Putamen (tissue), 1 donor: ENCODE measurements around the gene PIP5K1C.

Experiments used
- DNase-seq: peaks from one replicate; pipeline ENCODE4 v3.0.0-alpha.2; 2016; ENCODE audit warnings: low spot score

The PIP5K1C gene

DNA sequence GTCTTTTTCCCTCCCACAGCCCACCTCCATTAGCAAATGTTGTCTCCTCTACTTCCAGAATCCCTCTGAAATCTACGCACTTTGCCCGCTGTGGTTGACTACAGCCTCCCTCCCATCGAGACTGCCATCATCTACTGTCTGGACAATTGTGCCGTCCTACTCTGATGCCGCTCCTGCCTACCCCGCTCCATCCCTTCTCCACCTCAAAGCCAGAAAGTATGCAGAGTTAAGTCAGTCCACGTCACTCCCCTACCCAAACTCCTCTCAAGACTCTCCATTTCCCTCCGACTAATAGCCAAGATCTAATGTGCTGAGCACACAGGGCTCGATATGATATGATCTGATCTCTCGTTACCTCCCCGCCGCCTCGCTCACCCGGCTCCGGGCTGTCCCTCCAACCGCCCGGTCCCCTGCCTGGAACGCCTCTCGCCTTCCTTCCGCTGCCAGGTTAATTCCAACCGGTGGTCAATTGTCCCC is 74.2 kb downstream of the PIP5K1C start:
- DNase-seq: no peak

DNA sequence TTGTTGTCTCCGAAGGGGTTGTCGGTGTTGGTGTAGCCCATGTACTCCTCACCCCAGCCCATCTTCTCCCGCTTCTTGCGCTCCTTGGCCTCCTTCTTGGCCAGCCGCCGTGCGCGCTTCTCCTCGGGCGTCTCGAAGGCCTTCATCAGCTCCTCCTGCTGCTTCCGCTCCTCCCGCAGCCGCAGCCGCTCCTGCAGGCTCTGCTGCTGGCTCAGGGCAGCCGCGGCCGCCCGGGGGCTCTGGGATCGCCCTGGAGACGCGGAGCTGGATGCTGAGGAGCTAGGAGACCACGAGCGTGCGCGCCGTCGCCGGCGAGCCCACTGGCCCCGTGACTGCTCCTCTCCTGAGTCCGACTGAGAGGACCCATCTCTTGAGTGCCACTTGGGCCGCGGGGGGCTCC is 76.6 kb downstream of the PIP5K1C start:
- DNase-seq: no peak

DNA sequence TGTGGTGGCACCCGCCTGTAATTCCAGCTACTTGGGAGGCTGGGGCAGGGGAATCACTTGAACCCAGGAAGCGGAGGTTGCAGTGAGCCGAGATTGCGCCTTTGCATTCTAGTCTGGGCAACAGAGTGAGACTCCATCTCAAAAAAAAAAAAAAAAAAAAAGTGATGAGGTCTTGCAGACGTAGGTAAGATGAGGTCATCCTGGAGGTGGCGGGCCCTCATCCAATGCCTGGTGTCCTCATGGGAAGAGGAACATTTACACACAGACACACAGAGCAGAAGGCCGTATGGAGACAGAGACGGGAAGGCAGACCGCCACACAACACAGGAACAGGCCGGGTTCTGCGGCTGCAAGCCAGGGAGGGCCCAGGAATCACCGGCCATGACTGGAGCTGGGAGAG is 78.0 kb downstream of the PIP5K1C start:
- DNase-seq: no peak

DNA sequence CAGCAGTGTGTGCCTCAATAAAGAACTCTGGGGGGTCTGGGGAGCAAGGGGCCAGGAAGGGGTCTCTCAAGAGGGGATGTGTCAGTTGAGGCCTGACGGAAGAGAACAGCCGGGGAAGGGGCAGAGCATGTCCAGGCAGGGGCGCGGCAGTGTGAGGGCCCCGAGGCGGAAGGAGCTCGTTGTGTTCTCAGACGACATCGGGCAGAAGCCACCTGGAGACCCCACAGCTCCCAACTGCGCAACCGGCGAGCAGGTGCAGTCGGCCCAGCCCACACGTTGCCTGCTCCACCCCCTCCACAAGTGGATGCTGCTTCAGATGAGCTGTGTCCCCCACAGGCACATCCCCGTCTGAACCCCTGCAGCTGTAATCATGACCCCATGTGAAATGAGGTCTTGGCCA is 78.6 kb downstream of the PIP5K1C start:
- DNase-seq: no peak

DNA sequence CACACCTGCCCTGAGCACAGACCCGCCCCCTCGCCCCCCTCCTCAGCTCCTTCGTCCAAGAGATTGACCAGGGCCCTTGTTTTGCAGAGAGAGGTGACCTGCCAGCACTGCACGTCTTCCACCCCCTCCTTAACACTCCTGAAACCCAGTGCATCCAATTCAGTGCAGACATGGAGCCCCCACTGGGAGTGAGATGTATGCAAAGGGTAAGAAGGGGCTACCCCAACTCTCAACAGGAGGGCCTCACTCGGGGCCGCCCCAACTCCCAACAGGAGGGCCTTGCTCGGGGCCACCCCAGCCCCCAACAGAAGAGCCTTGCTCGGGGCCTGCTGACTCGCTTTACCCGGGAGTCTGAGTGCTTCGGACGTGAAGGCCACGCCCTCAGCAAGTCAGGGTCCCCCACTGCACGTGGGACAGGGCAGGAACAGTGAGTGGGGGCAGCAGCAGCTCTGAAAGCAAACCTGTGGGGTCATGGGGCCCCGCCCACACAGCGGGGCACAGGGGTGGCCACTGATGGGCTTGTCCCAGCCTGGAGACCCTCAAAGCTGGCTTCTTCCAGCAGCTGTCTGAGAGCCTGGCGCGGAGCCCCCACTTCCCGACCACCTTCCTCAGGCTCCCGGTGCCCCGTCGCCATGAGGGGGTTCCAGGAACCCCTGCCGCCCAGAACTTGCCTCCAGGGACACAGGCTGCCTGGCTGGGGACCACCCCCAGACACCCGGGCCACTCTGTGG is 79.3 kb downstream of the PIP5K1C start:
- no peak for DNase-seq

DNA sequence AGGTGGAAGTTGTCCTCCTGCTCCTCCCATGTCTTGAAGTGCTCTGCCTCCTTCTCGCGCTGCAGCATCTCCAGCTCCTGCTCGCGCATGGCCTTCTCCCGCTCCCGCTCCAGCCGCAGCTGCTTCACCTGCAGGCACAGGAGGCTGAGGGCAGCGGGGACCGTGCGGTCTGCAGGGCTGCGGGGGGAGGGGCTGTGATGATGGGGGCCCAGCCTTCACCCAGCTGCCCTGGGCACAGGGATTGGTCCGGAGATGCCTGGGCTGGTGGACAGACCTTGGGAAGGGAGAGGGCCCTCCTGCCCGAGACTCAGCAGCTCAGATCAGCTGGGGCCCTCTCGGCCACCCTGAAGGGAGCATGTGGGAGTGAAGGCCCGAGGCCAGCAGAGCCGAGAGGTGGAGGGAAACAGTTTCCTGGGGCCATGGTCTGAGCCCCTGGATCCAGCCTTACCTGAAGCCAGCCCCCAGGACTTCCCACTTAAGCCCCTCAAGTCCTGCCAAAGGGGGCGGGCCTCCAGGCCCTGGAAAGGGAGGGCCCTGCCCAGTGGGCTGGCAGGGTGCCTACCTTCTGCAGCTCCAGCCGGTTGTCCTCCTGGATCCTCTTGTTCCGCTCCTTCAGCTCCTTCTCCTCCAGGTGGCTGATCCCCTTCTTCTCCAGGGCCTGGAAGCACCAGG is 80.0 kb downstream of the PIP5K1C start:
- DNase-seq: no peak

DNA sequence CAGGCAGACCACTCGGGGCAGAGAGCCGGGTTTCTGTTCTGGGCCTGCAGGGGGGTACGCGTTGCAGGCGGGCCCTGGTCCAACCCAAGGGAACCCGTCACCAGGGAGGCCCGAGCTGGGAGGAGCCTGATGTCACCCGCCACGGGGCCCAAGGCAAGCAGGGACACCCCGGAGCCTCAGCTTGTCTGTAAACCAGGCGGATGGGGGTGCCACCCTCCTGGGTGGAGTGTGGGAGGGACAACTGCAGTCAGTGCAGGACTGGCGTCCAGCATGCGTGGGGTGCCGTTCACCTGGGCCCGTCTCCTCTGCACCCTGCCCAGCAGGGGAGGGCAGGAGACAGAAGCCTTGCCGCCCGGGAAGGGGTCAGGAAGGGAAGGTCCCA is 80.6 kb downstream of the PIP5K1C start:
- DNase-seq: no peak

DNA sequence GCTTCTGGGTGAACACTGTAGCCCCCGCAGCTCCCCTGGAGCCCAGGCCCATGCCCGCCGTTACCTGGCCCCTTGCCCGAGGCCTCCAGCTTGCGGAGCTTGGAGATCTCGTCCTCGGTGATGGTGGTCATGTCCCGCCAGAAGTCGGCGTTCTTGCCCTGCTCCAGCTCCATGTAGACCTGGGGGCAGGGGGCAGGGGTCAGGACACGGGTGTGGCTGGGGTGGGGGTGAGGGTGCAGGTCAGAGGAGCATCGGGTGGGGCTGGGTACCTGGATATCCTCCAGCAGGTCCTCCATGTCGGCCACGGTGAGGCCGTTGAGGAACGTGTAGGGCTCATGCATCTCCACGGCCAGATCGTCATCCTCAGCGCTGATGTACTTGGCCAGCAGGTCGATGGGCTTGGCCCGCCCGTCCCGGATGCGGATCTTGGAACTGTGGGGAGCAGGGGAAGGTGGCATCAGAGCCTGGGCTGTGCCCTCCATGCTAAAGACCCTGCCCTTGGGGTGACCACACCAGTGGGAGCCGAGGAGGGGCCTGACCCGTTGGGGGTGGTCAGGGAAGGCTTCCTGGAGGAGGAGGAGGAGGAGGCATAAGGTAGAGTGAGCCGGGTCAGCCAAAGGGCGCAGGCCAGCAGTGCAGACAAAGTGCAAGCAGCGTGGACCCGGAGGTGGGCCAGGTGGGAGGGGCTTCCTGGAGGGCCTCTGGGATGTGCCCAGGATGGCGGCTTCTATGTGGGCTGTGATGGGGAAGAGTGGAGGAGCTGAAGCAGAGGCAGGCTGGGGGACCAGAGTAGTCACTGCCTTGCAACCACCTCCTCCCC is 81.2 kb downstream of the PIP5K1C start:
- DNase-seq: no peak

DNA sequence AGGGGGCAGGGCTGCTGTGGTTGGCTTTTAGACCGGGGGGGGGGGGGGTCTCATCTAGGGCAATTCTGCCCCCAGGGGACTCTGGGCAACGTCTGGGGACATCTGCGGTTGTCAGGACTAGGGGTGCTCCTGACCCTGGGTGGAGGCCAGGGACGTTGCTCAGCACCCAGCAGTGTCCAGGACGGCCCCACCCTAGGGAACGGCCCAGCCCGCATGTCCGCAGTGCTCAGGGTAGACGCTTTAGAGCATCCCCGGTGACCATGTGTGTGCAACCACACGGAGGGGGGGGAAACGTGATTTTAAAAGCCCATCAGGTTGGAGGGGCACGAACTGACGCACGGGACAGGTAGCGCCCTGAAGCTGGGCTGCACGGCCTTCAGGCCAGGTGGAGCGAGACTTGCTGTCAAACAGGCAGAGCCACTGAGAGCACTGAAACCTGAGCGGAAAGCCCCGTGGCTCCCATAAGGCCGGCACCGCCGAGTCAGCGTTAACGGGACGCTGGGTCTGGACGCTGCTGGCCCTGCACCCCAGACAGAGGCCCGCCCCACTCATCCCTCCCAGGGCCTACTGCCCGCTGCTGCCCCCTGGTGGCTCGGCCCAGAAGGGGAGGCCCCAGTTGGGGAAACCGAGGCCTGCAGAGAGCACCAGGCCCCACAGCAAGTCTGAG is 82.0 kb downstream of the PIP5K1C start:
- DNase-seq: peak; percentile 26

DNA sequence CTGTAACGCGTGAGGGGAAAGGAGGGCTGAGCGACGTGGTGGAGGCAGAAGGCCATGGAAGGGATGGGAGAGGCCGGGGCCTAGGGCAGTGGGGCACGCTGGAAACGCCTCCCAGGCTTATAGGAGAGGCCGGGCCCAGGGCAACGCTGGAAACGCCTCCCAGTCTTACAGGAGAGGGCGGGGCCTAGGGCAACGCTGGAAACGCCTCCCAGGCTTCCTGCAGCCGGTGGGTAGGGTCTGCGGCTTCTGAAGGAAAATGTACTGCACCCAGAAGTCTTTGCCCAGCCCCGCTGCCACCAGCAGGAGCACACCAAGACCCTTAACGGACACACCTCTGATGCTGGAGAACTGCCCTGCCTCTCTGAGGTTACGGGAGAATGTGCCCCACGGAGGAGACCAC is 82.8 kb downstream of the PIP5K1C start:
- no peak for DNase-seq

DNA sequence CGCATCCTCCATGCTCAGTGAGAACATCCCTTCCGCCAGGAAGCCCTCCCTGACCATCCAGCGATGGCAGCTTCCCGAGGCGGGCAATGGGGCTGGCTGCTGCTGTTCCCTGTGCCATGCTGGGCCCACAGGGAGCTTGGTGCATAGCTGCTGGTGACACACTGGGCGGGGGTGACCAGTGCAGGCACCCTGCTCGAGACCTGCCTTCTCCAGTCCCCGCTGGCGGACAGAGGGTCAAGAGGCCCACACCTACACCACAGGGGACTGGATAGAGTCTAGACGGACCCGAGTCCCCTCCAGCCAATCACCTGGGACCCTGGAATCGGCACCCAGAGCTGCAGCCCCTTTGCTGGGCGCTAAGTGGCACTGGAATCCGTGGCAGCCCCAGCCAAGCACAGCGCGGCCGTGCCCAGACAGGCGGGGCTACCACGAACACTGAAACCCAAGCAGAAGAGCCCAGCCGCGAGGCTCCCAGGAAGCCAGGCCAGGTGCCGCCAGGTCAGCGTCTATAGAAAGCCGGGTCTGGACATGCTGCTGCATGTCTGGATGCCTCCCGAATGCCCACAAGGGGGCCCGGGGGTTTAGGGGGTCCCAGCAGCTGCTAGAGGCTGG is 84.6 kb downstream of the PIP5K1C start:
- DNase-seq: no peak

DNA sequence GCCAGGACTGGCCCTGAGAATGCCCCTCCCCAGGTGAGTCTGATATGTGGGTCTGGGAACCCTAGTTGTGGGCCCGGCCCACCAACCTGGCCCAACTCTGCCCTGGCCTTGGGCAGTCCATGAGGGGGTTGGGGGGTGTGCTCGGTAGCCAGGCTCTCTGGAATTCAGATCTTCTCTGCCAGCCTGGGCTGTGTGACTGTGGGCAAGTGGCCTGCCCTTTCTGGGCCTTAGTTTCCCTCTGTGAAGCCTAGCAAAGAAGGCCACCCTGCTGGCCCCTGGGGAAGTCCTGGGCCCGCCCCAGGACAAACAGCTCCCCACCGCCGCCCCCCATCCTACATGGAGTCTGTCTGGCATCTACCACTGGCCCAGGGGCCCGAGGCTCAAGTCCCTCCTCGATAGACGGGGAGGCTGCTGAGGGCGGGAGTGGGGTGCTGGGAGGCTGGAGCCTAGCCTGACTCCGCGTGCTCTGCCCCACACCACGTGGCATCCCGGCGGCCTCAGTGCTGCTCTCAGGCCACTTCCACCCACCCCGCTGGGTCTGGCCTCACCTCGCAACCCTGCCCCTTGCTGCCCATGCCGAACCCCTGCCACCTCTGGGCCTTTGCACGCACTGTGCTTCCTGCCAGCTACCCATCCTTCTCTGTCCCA is 85.3 kb downstream of the PIP5K1C start:
- DNase-seq: no peak

DNA sequence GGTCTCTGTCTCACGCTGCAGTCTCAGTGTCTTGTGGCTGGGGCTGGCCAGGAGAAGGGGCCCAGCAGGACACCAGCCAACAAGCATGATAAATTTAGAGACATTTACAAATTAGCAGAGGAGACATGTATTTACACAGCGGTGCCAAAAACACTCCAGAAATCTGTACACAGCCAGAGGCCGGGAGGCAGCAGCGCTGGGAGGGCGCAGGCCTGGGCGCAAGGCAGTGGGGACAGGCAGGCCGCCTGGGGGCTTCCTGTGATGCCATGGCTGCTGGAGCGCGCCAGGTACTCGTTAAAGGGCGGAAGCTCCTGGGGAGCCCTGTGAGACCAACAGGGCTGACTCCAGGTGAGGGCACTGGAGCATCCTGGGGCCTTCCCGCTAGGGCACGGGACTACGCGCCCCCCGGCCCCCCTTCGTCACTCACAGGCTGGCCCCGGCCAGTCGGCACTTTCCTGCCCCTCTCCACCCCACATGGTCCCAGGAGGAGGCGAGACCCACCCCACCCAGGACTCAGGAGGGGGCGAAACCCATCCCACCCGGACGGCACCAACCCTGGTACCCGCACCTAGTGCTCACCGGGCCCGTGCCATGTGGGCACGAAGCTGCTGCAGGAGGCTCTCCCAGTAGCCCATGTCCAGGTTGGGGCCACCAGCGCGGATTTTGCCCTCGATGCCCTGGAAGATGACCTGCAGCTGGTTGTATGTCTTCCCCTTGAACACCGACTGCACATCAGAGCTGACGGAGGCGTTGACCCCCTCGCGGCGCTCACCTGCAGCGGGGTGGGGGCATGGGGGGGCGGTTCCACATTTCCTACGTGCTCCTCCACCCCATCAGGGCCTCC is 86.2 kb downstream of the PIP5K1C start:
- DNase-seq: no peak

DNA sequence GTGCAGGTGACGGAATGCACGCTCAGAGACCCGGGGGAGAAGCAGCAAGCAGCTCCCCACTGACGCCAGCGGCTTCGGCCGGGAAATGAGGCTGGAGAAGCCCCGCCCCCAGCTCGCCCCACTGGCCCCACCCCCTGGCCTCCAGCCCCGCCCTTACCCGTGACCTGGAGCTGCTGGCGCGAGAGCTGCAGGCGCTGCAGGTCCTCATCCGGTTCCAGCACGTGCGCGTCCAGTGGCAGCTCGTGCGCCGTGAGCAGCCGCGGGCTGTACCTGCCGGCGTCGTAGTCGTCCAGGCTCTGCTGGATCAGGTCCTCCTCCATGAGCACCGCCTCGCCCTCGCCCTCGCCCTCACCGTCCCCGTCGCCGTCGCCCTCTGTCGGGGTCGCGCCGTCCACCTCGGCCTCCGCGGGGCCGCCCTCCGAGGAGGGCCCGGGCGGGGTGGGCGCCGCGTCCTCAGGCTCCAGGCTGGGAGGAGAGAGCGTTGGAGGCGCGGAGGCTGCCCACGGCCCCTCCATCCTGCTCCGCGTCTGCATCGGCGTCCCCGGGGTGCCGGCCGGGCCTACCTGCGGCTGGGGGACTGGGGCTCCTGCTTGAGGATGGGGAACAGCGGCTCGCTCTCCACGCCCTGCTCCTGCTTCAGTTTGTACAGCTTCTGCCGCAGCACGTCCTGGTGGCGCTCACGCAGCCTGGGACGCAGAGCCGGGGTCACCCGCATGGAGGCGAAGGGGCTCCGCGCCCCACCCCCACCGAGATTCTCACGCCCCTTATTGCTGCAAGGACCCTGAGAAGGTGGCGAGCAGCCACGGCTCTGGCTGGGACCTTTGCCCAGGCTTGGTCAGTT is 87.1 kb downstream of the PIP5K1C start:
- no peak for DNase-seq

DNA sequence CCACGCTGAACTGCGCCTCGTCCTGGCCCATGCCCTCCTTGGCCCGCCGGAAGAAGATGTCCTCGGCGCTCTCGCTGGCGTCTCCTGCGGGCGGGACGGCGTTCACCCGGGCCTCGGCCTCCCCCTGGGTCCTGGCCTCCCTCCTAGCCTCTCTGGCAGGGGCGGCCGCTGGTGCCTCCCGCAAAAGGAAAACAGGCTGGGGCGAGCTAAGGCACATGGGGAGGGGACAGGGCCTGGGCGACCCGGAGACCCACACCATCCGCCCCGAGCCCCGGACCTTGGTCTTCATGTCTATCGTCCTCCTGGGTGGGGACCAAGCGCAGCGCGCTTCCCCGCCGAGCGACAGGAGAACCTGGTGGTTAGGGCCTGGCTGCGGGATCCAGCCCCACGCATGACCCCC is 87.9 kb downstream of the PIP5K1C start:
- no peak for DNase-seq

DNA sequence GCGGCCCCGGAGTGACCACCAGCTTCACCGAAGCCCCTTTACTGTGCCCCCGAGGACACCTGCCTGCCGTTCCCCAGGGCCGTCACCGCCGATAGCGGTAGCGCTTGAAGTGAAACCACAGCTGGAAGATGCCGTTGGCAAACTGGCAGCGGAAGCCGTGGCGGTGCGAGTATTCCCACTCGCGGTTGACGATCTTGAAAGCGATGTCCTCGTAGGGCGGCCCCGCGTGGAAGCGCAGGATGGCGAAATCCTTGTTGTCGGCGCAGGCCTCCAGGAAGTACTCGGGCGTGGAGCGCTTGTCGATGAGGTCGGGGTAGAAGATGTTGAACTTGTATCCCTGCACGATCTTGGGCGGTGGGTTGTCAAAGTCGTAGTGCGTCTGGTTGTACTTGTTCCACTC is 88.4 kb downstream of the PIP5K1C start:
- no peak for DNase-seq

DNA sequence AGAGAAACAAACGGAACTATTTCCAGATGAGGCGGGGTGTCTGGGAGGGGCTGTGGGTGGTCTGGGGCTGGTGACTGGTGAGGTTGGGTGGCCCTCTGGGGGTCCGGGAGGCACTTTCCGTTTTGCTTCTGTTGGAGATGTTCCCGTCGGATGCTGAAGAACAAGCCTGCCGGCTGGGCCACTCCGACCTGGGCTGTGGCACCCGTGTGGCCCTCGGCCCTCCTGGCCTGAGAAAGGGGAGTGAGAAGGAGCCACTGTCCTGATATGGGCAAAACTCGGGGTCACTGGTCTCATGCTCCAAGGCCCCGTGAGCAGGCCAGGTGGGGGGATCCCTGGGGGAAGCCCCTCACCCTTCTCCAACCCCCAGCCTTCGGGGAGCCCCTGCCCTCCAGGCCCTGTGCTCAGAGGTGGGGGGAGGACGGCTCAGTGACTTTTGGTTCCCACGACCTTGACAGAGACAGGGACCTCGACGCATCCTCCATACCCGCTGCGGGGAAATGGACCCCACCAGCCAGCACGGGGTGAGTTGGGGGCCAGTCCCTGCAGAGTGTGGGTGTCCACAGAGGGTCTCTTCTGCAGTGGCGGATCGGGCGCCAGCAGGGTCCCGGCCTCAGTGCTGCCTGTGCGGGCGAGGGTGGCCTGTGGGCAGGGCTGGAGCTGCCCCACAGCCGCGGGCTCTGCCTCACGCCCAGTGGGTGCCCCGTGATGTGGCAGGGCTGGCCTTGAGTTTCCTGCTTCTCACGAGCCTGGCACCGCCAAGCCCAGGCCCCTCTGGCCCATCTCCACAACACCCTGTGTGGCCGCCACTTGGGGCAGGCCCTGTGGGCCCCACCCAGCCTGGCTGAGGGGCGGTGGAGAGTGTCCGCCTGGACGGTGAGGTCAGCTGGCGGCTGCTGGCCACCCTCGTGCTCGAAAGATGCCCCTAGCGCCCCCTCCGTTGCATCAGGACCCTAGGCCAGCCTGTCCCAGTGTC is 89.2 kb downstream of the PIP5K1C start:
- DNase-seq: no peak
